ENCODE results near the gene USH1C. TPM values are rescaled to one million over a fixed set of nuclear protein-coding genes. Genes with fewer than 3 reads are reported as not detected.

USH1C gene
- total and polyA plus RNA-seq, 9 donors, result 0.25 to 1.2 (median 1.00) TPM; not detected in 5

DNA sequence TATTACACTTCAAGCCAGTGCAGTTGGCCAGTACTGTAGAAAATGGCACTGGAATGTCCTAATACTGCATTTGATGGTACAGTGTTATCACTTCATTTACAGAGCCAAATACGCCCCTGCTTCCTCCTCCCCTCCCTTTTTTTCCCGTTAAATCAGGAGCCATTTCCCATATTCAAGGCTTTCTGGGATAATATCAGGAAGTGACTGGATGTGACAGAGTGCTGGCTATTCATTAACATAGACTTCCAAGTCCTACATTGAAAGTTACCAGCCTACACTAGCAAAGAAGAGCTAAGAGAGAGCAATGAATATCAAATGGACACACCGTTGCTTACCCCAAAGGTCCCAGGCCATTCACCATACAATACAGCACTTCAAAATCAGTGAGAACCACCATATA is 35.4 kb downstream of the USH1C start:
- intact Hi-C loops (cut with DNase I), result loop anchor here in 1 of 4 donors (10.0 kb wide), 1 partner anchor 124 kb away; the partner anchor contains the start of gene KCNJ11
- Histone ChIP-seq H3K4me3 (no peak overlapping the region), H3K9me3 (no peaks in the 10 kb centered on the region), H3K4me1 (ENCODE audit: insufficient read depth) (peaks cover 4% of the 10 kb centered on the region), H3K27me3 (no peaks in the 10 kb centered on the region), H3K36me3 (no peaks in the 10 kb centered on the region), H3K27ac (no peak overlapping the region)
- DNase-seq, result no peak
- WGBS, 3 donors, result 21 to 27% (median 23%) methylated on average over 3 of the region's 3 CpGs
- TF ChIP-seq, protein P1, sequence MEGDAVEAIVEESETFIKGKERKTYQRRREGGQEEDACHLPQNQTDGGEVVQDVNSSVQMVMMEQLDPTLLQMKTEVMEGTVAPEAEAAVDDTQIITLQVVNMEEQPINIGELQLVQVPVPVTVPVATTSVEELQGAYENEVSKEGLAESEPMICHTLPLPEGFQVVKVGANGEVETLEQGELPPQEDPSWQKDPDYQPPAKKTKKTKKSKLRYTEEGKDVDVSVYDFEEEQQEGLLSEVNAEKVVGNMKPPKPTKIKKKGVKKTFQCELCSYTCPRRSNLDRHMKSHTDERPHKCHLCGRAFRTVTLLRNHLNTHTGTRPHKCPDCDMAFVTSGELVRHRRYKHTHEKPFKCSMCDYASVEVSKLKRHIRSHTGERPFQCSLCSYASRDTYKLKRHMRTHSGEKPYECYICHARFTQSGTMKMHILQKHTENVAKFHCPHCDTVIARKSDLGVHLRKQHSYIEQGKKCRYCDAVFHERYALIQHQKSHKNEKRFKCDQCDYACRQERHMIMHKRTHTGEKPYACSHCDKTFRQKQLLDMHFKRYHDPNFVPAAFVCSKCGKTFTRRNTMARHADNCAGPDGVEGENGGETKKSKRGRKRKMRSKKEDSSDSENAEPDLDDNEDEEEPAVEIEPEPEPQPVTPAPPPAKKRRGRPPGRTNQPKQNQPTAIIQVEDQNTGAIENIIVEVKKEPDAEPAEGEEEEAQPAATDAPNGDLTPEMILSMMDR (IDR thresholded peaks at IDR 0.05), result no peak
- TF ChIP-seq POLR2A (IDR thresholded peaks at IDR 0.05), result no peak
- TF ChIP-seq EP300 (IDR thresholded peaks at IDR 0.05), result no peak

DNA sequence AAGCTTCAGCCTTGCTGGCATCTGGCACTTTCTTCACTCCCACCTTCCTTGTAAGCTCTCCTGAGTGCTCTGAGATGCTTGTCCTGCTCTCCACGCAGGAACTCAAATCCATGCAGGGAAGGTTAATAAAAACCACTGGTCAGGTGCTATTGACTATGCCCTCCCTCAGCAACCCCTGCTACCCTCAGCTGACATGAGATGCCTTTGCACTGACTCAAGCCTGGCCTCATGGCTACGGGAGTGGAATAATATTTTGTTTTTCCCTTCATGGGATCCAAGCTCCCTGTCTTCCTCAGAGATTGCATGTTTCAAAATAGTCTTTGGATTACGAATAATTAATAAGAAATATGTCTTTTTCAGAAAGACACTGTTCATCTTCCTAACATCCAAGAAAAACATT is 35.9 kb downstream of the USH1C start:
- no peak overlapping the region for H3K27ac ChIP-seq
- DNase-seq, result no peak
- no peak for TF ChIP-seq POLR2A (IDR thresholded peaks at IDR 0.05)
- TF ChIP-seq, protein P1 (IDR thresholded peaks at IDR 0.05), result no peak
- no peak for TF ChIP-seq EP300 (IDR thresholded peaks at IDR 0.05)
- intact Hi-C loops (cut with DNase I), result loop anchor here in 1 of 4 donors (10.0 kb wide), 1 partner anchor 124 kb away; the partner anchor contains the start of gene KCNJ11
- 3 to 10% (median 8%) methylated on average over 3 of the region's 3 CpGs for WGBS, 3 donors
- H3K27me3 ChIP-seq, result no peaks in the 10 kb centered on the region
- H3K9me3 ChIP-seq, result no peaks in the 10 kb centered on the region
- peaks cover 4% of the 10 kb centered on the region for H3K4me1 ChIP-seq (ENCODE audit: insufficient read depth)
- H3K4me3 ChIP-seq, result no peak overlapping the region
- no peaks in the 10 kb centered on the region for H3K36me3 ChIP-seq

DNA sequence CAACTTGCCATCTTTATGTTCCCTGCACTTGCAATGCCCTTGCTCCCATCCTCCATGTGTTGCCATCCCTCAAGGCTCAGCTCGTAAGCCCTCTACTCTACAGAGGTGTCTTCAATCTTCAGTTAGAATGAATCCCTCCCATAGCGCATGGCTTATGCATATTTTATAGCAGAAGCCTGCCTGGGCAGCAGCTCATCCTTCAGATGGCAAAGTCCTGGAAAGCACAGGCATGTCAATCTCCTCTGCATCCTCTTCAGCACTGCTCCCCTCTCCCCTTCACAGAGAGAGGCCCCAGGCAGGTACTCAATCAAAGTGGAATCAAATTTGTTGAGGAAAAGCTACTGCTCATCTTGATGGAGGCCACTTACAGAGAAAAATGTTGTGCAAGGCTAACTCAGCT is 36.4 kb downstream of the USH1C start:
- TF ChIP-seq POLR2A (IDR thresholded peaks at IDR 0.05) (no peak), EP300 (IDR thresholded peaks at IDR 0.05) (no peak)
- TF ChIP-seq, protein P1 (IDR thresholded peaks at IDR 0.05), result no peak
- Histone ChIP-seq H3K27ac (no peak overlapping the region), H3K36me3 (no peaks in the 10 kb centered on the region), H3K4me3 (no peak overlapping the region), H3K27me3 (no peaks in the 10 kb centered on the region), H3K9me3 (no peaks in the 10 kb centered on the region), H3K4me1 (ENCODE audit: insufficient read depth) (peaks cover 4% of the 10 kb centered on the region)
- no peak for DNase-seq
- 67 to 87% (median 80%) methylated on average over 2 of the region's 2 CpGs for WGBS, 3 donors
- intact Hi-C loops (cut with DNase I), result loop anchor here in 1 of 4 donors (10.0 kb wide), 1 partner anchor 123 kb away; the partner anchor contains the start of gene KCNJ11

DNA sequence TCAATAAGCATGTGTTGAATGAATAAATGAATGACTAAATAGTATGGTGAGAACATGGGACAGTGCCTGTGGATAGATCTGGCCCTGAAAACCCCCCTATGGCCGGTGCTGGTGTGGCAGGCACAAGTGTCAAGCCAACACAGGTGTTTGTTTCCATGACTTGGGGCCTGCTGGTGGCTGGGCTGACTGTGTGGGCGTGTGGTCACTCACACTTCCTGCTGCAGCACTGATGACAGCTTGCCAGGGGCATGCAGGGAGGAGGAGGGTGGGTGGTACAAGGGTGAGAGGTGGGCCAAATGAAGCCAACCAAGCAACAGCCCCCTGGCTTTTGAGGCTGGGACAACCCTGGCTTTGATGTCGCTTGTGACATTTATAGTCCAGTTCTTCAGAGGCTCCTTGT is 37.3 kb downstream of the USH1C start:
- H3K4me3 ChIP-seq, result no peak overlapping the region
- intact Hi-C loops (cut with DNase I), result loop anchor here in 1 of 4 donors (10.0 kb wide), 1 partner anchor 122 kb away; the partner anchor contains the start of gene KCNJ11
- no peaks in the 10 kb centered on the region for H3K36me3 ChIP-seq
- H3K27ac ChIP-seq, result no peak overlapping the region
- H3K27me3 ChIP-seq, result no peaks in the 10 kb centered on the region
- H3K4me1 ChIP-seq (ENCODE audit: insufficient read depth), result peaks cover 4% of the 10 kb centered on the region
- no peaks in the 10 kb centered on the region for H3K9me3 ChIP-seq
- 72 to 83% (median 83%) methylated on average over 3 of the region's 3 CpGs for whole genome bisulfite sequencing, 3 donors
- no peak for DNase-seq
- TF ChIP-seq, protein P1 (IDR thresholded peaks at IDR 0.05), result no peak
- TF ChIP-seq POLR2A (IDR thresholded peaks at IDR 0.05) (no peak), EP300 (IDR thresholded peaks at IDR 0.05) (no peak)

Data from ovary (tissue), 9 donors.